ENCODE data around the gene FAN1.

Gene FAN1

GRCh38 chr15:30921106-30921505, 17.4 kb downstream of the FAN1 start:
- TF ChIP-seq CTCF (IDR thresholded peaks at IDR 0.05) (no peak), ZFX (IDR thresholded peaks at IDR 0.05; ENCODE audit: borderline replicate concordance) (no peak)
- H3K27ac ChIP-seq, result no peak overlapping the region

DNA sequence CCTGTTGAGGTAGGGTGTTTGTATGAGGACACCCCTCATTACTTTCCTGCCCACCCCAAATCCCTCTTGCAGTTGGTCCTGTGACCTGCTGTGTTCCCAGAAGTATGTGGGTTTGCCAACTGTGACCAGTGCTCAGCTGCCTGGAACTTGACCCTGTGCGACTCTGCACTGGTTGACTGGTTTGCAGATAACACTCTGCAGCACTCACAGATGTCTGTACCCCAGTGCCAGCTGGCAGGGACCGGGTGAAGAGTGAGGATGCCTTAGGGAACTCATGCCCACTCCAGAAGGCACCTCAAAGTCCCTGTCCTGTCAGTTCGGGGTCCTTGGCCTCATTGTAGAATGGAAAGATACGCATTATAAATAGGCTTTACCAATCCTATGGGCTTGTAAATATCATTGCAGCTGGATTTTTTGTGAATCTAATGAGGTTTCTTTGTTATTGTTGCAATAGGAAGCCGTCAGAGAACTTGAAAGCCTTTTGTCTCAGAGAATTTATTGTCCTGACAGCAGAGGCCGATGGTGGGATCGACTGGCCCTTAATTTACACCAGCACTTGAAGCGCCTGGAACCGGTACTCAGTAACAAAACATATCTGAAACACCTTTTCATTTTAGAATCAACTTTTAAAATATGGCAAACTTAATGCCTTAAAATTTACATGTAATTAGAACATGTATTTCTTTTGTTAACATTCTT, 18.2 kb downstream of the FAN1 start:
- H3K27ac ChIP-seq, result no peak overlapping the region
- TF ChIP-seq CTCF (IDR thresholded peaks at IDR 0.05) (no peak), ZFX (IDR thresholded peaks at IDR 0.05; ENCODE audit: borderline replicate concordance) (no peak)

- TF ChIP-seq CTCF (IDR thresholded peaks at IDR 0.05), result no peak
- no peak for TF ChIP-seq ZFX (IDR thresholded peaks at IDR 0.05; ENCODE audit: borderline replicate concordance)
- no peak overlapping the region for H3K27ac ChIP-seq
These were observed 19.0 kb downstream of the FAN1 start for GRCh38 chr15:30922480-30923311.

DNA sequence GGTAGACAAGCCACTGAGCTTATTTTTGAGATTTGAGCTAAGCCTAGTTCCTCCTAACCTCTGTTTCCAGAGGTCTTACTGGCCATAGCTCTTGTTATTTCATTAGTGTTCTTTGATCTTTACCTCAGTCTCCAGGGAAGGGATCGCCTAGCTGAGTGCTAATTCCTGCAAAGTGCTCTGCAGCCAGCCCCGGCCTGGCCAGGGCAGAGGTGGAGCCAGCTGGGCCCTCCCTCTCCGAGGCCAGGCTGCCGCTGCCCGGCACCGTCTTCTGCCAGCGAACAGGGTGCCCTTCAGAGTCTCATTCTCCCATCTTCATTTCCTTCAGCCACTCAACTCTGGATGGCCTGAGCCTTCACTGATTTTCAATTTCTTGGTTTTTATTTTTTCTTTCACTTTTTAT, 19.7 kb downstream of the FAN1 start:
- no peak overlapping the region for H3K27ac ChIP-seq
- TF ChIP-seq CTCF (IDR thresholded peaks at IDR 0.05) (no peak), ZFX (IDR thresholded peaks at IDR 0.05; ENCODE audit: borderline replicate concordance) (no peak)

GRCh38 chr15:30924353-30924752, 20.6 kb downstream of the FAN1 start:
- H3K27ac ChIP-seq, result no peak overlapping the region
- no peak for TF ChIP-seq ZFX (IDR thresholded peaks at IDR 0.05; ENCODE audit: borderline replicate concordance)
- no peak for TF ChIP-seq CTCF (IDR thresholded peaks at IDR 0.05)

DNA sequence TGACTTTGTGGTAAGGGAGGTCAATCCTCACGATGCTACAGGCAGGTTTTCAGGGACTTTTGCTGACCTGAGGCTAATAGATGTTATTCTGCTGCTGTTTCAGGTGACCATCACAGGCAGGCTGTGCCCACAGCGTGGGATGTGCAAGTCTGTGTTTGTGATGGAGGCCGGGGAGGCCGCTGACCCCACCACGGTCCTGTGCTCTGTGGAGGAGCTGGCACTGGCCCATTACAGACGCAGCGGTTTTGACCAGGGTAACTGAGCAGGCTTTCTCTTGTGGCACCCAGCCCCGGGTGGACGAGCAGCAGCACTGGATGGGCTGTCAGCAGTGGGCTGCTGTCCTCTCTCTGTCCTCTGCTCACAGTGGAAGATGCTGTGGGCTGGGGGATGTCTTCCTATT, 22.0 kb downstream of the FAN1 start:
- TF ChIP-seq ZFX (IDR thresholded peaks at IDR 0.05; ENCODE audit: borderline replicate concordance) (no peak), CTCF (IDR thresholded peaks at IDR 0.05) (no peak)
- H3K27ac ChIP-seq, result no peak overlapping the region

DNA sequence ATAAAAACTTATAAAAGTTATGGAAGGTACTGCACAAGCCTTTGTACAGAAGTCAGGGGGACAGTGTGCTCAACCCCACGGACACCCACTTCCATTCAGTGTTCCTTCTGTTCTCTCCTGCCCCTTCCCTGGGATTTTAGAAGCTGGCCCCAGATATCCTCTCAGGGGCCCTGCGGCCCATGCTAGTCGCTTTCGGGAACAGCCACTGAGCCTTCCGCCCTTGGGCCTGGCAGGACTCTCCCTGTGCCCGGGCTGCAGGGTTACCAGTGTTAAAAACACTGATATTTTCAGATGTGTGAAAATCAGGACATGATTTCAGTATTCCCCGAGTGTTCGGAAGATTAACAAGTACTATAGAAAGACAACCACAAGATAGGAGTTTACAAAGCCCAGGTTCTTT, 22.4 kb downstream of the FAN1 start:
- TF ChIP-seq CTCF (IDR thresholded peaks at IDR 0.05), result no peak
- TF ChIP-seq ZFX (IDR thresholded peaks at IDR 0.05; ENCODE audit: borderline replicate concordance), result no peak
- H3K27ac ChIP-seq, result no peak overlapping the region

Data from 22Rv1 (cell line).